Measurements from ENCODE around the gene MPO. TPM values are rescaled to one million over a fixed set of nuclear protein-coding genes. Genes with fewer than 3 reads are reported as not detected.

MPO gene
- total and polyA plus RNA-seq, 2 of the 4 experiments (the other 2 are of a cell fraction), result not detected

- peaks cover 69% of the 10 kb centered on the region for H3K27me3 ChIP-seq (ENCODE audit: control insufficient read depth, insufficient read depth, low read length)
- POLR2A ChIA-PET (ENCODE audit: unreplicated experiment), result no interaction called here
Observed at GRCh38 chr17:58247511-58248363, 33.0 kb downstream of the MPO start.

More at GRCh38 chr17:58247511-58248363, 33.0 kb downstream of the MPO start:
- in situ Hi-C loops (cut with MboI; ENCODE audit: low sequenced_read_pairs) (no loop called here), dilution Hi-C loops (cut with HindIII; ENCODE audit: low sequenced_read_pairs, unreplicated experiment) (no loop called here), intact Hi-C loops (cut with micrococcal nuclease) (loop anchor here (2.0 kb wide), 1 partner anchor 199 kb away; no protein-coding TSS in a partner anchor)
- no peak overlapping the region for H3K18ac ChIP-seq (ENCODE audit: low read depth, low read length)
- no peaks in the 10 kb centered on the region for H3K36me3 ChIP-seq (ENCODE audit: control insufficient read depth, insufficient read depth, low read length)
- no peak overlapping the region for H3K14ac ChIP-seq (replicated peaks; ENCODE audit: low read depth, low read length)
- no peak overlapping the region for H3K27ac ChIP-seq (ENCODE audit: insufficient read depth, low read length)
- no peak overlapping the region; the same call in 1 of the 2 replicates for H3K23ac ChIP-seq (ENCODE audit: low read depth, low read length)
- no peaks in the 10 kb centered on the region for H3K4me1 ChIP-seq (ENCODE audit: control insufficient read depth, insufficient read depth, low read length)
- no peak overlapping the region for H2AK9ac ChIP-seq (replicated peaks; ENCODE audit: low read depth, low read length, poor library complexity)
- TF ChIP-seq MAZ (IDR thresholded peaks at IDR 0.05; ENCODE audit: borderline replicate concordance, low read depth, low read length) (no peak), CEBPB (IDR thresholded peaks at IDR 0.05; ENCODE audit: low read depth, low read length) (no peak), SMC3 (IDR thresholded peaks at IDR 0.05; ENCODE audit: low read depth, low read length) (no peak), RAD21 (IDR thresholded peaks at IDR 0.05; ENCODE audit: low read length) (no peak), MAFK (IDR thresholded peaks at IDR 0.05; ENCODE audit: low read depth, low read length) (no peak), RCOR1 (IDR thresholded peaks at IDR 0.05; ENCODE audit: insufficient replicate concordance, low read length) (no peak), BHLHE40 (IDR thresholded peaks at IDR 0.05; ENCODE audit: low read depth, low read length) (no peak), NFE2L2 (IDR thresholded peaks at IDR 0.05; ENCODE audit: low read depth, low read length) (no peak)
- no peaks in the 10 kb centered on the region for H3K9me1 ChIP-seq (ENCODE audit: insufficient read depth, low read length)
- BruUV-seq (replicated peaks), result no TSS peak
- H3K79me1 ChIP-seq (ENCODE audit: low read depth in 1 of 2, low read length in 2 of 2), result no peaks in the 10 kb centered on the region
- H2AFZ ChIP-seq (replicated peaks; ENCODE audit: low read length, poor library complexity), result no peak overlapping the region
- no peak for DNase-seq
- ATAC-seq (ENCODE audit: low read depth), result no peak
- H4K8ac ChIP-seq (ENCODE audit: low read depth in 2 of 2, low read length in 2 of 2), result no peak overlapping the region
- H4K91ac ChIP-seq (ENCODE audit: insufficient read depth, low read depth, low read length), result no peak overlapping the region
- no peak overlapping the region for H2AK5ac ChIP-seq (ENCODE audit: low read depth, low read length)
- no peak overlapping the region for H2BK5ac ChIP-seq (ENCODE audit: low read depth, low read length, poor library complexity, severe bottlenecking)
- no peak overlapping the region for H3K4ac ChIP-seq (ENCODE audit: low read depth, low read length)
- H3K4me2 ChIP-seq (ENCODE audit: low read depth, low read length), result no peak overlapping the region
- no peak overlapping the region for H3K4me3 ChIP-seq (ENCODE audit: insufficient read depth, low read depth, low read length)
- no peak overlapping the region for H2BK120ac ChIP-seq (ENCODE audit: low read depth, low read length)
- no CpG with 5 or more reads among the region's 10 CpGs for WGBS, 2 experiments (ENCODE audit: extremely low coverage in 2 of 2, insufficient read length in 1 of 2)
- H2BK15ac ChIP-seq (ENCODE audit: low read depth, low read length), result no peak overlapping the region
- no peaks in the 10 kb centered on the region for H3K9me3 ChIP-seq (ENCODE audit: control insufficient read depth, insufficient read depth, low read length)
- no peaks in the 10 kb centered on the region for H4K20me1 ChIP-seq (ENCODE audit: insufficient read depth, low read length)
- CTCF ChIA-PET, result no interaction called here
- no peak overlapping the region for H4K5ac ChIP-seq (ENCODE audit: low read depth, low read length)
- H2BK20ac ChIP-seq (ENCODE audit: low read depth, low read length), result no peak overlapping the region
- no peak overlapping the region for H3K56ac ChIP-seq (ENCODE audit: extremely low read depth, insufficient read depth, low read length)
- H3K9ac ChIP-seq (ENCODE audit: low read depth, low read length), result no peak overlapping the region
